Suprapubic skin (tissue), 4 donors: Measurements from ENCODE around the gene CLN5. TPM values are rescaled to one million over a fixed set of nuclear protein-coding genes. Genes with fewer than 3 reads are reported as not detected.
"Not testable (repeated sequence)": the region's sequence is repeated elsewhere in the genome, so short reads cannot be mapped to it uniquely, and the experiment has no call there.

Source experiments
- DNase-seq, 2 donors: peaks; one replicate each; pipeline ENCODE4 v3.0.0-alpha.2; 2019; ENCODE audit warnings: low spot score in 2 of 2
- H3K27ac ChIP-seq: fragments of 200-600 bp; sonication (generic); one replicate; pipeline ENCODE4 v1.5.1; 2019
- H3K27me3 ChIP-seq: fragments of 200-600 bp; sonication (generic); one replicate; pipeline ENCODE4 v1.5.1; 2019
- H3K36me3 ChIP-seq: fragments of 200-600 bp; sonication (generic); one replicate; pipeline ENCODE4 v1.5.1; 2019
- H3K4me1 ChIP-seq: fragments of 200-600 bp; sonication (generic); one replicate; pipeline ENCODE4 v1.5.1; 2019
- H3K4me3 ChIP-seq: fragments of 200-600 bp; sonication (generic); one replicate; pipeline ENCODE4 v1.5.1; 2019; ENCODE audit warnings: mild to moderate bottlenecking
- H3K9me3 ChIP-seq: fragments of 200-600 bp; sonication (generic); one replicate; pipeline ENCODE4 v1.5.1; 2019
- CTCF ChIP-seq, 2 donors: fragments of 200-600 bp in 1 of 2; fragments of 450-650 bp in 1 of 2; sonication (generic) in 1 of 2; IDR thresholded peaks; one replicate each; pipeline ENCODE4 v1.5.1; 2016 to 2019; ENCODE audit warnings: antibody characterized with exemption in 2 of 2, mild to moderate bottlenecking in 1 of 2, moderate library complexity in 1 of 2
- EP300 ChIP-seq: sonication (generic); formaldehyde crosslinking; IDR thresholded peaks from one replicate; pipeline ENCODE4 v1.6.1; 2017; ENCODE audit warnings: antibody characterized with exemption
- POLR2A ChIP-seq, 2 donors: fragments of 450-650 bp; IDR thresholded peaks; one replicate each; pipeline ENCODE4 v1.6.1; 2017; ENCODE audit warnings: antibody characterized with exemption in 2 of 2, mild to moderate bottlenecking in 2 of 2, moderate library complexity in 2 of 2
- POLR2AphosphoS5 ChIP-seq, 3 donors: sonication (generic); formaldehyde crosslinking; IDR thresholded peaks; one replicate each; pipeline ENCODE4 v1.6.1; 2017; ENCODE audit warnings: antibody characterized with exemption in 3 of 3
- WGBS: methylation state at CpG from one replicate; pipeline ENCODE4 v1.1.5; 2018; 5-methylcytosine and 5-hydroxymethylcytosine counted together
- total RNA-seq, 4 donors: library from RNA; depleted of rRNA; stranded (reverse); fragments of >200 nt; gene quantifications; one replicate each; pipeline ENCODE4 v1.1.0, GENCODE V29; 2016

CLN5 gene
- total RNA-seq, 4 donors from 2014 or later = 15.0 to 27.7 (median 19.4) TPM

DNA sequence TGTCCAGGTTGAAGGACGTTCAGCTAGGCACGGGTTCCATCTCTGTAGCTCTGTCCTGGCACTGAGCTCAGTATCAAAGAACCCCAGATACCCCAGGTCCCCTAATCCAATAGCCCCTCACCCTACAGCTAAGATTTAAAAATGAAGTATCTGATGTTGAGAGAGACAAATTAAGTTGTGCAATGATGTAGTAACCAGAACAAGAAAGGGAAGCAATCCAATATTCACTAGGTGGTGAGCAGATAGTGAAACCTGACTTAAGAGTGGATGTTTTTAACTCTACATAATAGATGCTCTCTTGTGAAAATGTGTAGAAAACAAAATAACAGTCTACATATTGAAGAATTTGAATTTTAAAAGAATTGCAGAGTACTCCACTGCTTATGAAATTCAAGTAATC lies 41.8 kb upstream of the CLN5 start:
- no peaks in the 10 kb centered on the region for H3K36me3 ChIP-seq
- H3K9me3 ChIP-seq = no peaks in the 10 kb centered on the region
- TF ChIP-seq EP300 (no peak), POLR2AphosphoS5 (IDR thresholded peaks at IDR 0.05) (no peak), POLR2A (IDR thresholded peaks at IDR 0.05) (no peak), CTCF (IDR thresholded peaks at IDR 0.05) (no peak)
- WGBS = 95% methylated on average over 2 of the region's 2 CpGs
- peaks cover 1% of the 10 kb centered on the region for H3K4me1 ChIP-seq
- H3K4me3 ChIP-seq = no peak overlapping the region
- no peak overlapping the region for H3K27ac ChIP-seq
- DNase-seq = no peak
- H3K27me3 ChIP-seq = no peaks in the 10 kb centered on the region

DNA sequence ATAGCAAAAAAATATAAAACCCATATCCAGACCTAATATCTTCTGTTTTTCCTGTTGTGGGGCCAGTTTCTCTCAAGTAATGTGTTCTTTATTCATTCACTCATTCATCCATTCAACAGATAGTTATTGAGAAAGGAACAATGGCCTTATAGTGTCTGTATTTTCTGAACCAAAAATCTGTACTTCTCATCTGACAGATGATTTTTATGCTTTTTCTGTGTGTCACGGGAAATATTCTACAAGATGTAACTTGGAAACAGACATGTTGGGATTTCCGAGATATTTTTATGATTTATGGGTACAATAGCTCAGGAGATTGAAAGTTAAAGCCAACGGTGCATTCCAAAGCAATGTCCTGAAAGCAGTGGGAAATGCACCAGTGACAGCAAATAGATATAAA lies 37.9 kb upstream of the CLN5 start:
- H3K4me3 ChIP-seq = no peak overlapping the region
- TF ChIP-seq EP300 (no peak), CTCF (IDR thresholded peaks at IDR 0.05) (no peak)
- WGBS = 32% methylated on average over 3 of the region's 3 CpGs

DNA sequence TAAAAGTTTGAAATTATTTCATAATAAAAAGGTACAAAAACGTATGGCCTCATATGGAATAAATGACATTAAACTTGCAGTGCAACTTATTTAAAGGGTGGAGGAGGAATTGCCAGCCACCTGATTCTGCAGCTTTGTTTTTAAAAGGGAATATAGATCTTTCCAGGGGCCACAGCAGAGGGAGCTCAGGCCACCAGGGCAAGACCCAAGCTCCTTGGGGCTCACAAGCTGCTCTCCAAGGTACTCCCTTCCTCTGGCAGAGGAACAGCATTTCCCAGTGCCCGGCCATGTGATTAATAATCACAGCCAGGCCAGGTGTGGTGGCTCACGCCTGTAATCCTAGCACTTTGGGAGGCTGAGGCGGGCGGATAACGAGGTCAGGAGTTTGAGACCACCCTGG lies 37.3 kb upstream of the CLN5 start:
- Histone ChIP-seq H3K4me3 (no peak overlapping the region), H3K27me3 (no peaks in the 10 kb centered on the region), H3K9me3 (peaks cover 4% of the 10 kb centered on the region), H3K4me1 (no peaks in the 10 kb centered on the region), H3K27ac (no peak overlapping the region), H3K36me3 (no peaks in the 10 kb centered on the region)
- DNase-seq = no peak
- no peak for TF ChIP-seq POLR2A (IDR thresholded peaks at IDR 0.05)
- no peak for TF ChIP-seq POLR2AphosphoS5 (IDR thresholded peaks at IDR 0.05)
- WGBS = 80% methylated on average over 6 of the region's 6 CpGs

More for the DNA sequence above, 37.9 kb upstream of the CLN5 start:
- Histone ChIP-seq H3K9me3 (no peaks in the 10 kb centered on the region), H3K27ac (no peak overlapping the region), H3K27me3 (no peaks in the 10 kb centered on the region), H3K36me3 (no peaks in the 10 kb centered on the region), H3K4me1 (no peaks in the 10 kb centered on the region)
- no peak for DNase-seq

DNA sequence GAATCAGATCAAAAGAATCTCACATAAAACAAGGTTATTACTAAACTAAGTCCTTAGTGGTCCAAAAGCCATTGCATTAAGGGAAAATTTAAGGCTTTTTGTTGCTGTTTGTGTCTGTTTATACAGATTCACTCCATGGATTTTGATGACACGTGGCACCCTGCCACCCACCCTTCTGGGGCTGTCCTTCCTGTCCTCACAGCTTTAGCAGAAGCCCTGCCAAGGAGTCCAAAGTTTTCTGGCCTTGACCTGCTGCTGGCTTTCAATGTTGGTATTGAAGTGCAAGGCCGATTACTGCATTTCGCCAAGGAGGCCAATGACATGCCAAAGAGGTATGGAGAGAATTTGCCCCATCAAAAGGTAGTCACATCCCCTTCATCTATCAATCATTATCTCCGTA lies 36.7 kb upstream of the CLN5 start:
- WGBS = 84% methylated on average over 4 of the region's 4 CpGs
- no peak overlapping the region for H3K27ac ChIP-seq
- no peaks in the 10 kb centered on the region for H3K27me3 ChIP-seq
- DNase-seq = no peak
- no peaks in the 10 kb centered on the region for H3K36me3 ChIP-seq
- H3K9me3 ChIP-seq = peaks cover 10% of the 10 kb centered on the region
- TF ChIP-seq EP300 (no peak), POLR2AphosphoS5 (IDR thresholded peaks at IDR 0.05) (no peak), POLR2A (IDR thresholded peaks at IDR 0.05) (no peak), CTCF (IDR thresholded peaks at IDR 0.05) (no peak)
- H3K4me3 ChIP-seq = no peak overlapping the region
- H3K4me1 ChIP-seq = no peaks in the 10 kb centered on the region

GRCh38 chr13:76955661-76956060 lies 36.2 kb upstream of the CLN5 start:
- no peak for DNase-seq
- no peaks in the 10 kb centered on the region for H3K4me1 ChIP-seq
- no peak overlapping the region for H3K27ac ChIP-seq
- 88% methylated on average over 5 of the region's 5 CpGs for WGBS
- H3K27me3 ChIP-seq = no peaks in the 10 kb centered on the region
- TF ChIP-seq CTCF (IDR thresholded peaks at IDR 0.05) (no peak), POLR2A (IDR thresholded peaks at IDR 0.05) (no peak), POLR2AphosphoS5 (IDR thresholded peaks at IDR 0.05) (no peak), EP300 (no peak)
- peaks cover 12% of the 10 kb centered on the region for H3K9me3 ChIP-seq
- no peak overlapping the region for H3K4me3 ChIP-seq
- no peaks in the 10 kb centered on the region for H3K36me3 ChIP-seq

- Histone ChIP-seq H3K27me3 (no peaks in the 10 kb centered on the region), H3K4me1 (no peaks in the 10 kb centered on the region), H3K4me3 (no peak overlapping the region), H3K36me3 (no peaks in the 10 kb centered on the region), H3K9me3 (peaks cover 12% of the 10 kb centered on the region), H3K27ac (no peak overlapping the region)
- 80% methylated on average over 4 of the region's 4 CpGs for WGBS
- DNase-seq = no peak
- TF ChIP-seq EP300 (no peak), CTCF (IDR thresholded peaks at IDR 0.05) (no peak), POLR2AphosphoS5 (IDR thresholded peaks at IDR 0.05) (no peak), POLR2A (IDR thresholded peaks at IDR 0.05) (no peak)
These were observed 32.9 kb upstream of the CLN5 start for GRCh38 chr13:76958841-76959432.

- not testable (repeated sequence) for H3K27me3 ChIP-seq, H3K36me3 ChIP-seq, H3K4me3 ChIP-seq, H3K4me1 ChIP-seq, H3K27ac ChIP-seq, DNase-seq
- peaks cover 12% of the 10 kb centered on the region for H3K9me3 ChIP-seq
These were observed 32.1 kb upstream of the CLN5 start for GRCh38 chr13:76959734-76960133.
